Hematopoietic multipotent progenitor cell treated with erythropoietin and hydrocortisone succinate and interleukin-3 and kit ligand, for 4 days (in vitro differentiated cells): ENCODE data around the gene CCDC69.
"Not testable (repeated sequence)": the region's sequence is repeated elsewhere in the genome, so short reads cannot be mapped to it uniquely, and the experiment has no call there.

ENCODE experiments used
- DNase-seq: peaks from one replicate; pipeline ENCODE4 v3.0.0-alpha.2; 2015

The CCDC69 gene

DNA sequence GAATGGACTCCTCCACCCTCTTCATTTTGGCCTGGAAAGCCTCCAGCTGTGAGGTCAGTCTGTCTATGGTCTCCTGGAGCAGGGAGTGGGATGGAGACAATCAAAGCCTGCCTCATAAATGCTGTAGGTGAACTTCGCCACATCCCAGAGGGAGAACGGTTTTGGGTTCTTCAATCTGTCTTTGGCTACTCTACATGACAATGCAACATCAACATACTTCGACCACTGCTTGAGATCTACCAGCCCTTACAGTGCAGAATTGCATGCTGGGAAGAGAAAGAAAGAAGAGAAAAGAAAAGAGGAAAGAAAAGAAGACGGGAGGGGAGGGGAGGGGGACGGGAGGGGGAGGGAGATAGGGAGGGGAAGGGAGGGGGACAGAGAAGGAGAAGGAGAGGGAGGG is 37.8 kb downstream of the CCDC69 start:
- DNase-seq: no peak

DNA sequence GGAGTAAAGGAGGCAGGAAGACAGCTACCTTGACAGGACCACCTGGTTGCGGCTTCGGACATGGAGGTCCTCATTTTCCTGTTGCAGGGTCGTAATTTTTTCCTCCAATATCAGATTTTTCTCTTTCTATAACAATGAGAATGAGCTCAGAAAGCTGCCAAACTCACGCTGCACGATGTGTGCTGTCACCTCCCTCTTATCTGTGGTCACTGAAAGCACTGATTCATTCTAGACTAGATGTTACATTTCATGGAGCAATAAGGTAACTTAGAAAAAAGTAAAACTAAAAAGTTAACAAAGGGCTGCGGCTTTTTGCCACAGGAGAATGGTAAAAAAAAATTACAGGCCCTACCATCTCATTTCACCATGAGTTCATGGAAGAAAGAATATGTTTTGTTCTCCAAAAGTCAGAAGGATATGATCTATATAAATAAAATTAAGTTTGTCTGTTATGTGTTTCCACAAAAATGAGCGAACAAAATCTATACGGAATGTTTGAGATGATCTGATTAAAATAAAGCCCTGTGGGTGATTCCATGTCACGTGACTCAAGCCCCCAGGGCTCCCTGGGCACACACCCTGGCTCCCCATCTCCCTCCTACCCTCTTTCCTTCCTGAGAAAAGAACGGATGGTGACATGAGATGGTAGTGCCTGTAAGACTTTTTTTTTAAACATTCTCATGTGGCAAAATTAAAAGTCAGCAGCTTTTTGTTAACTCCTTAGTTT is 39.4 kb downstream of the CCDC69 start:
- DNase-seq: no peak

DNA sequence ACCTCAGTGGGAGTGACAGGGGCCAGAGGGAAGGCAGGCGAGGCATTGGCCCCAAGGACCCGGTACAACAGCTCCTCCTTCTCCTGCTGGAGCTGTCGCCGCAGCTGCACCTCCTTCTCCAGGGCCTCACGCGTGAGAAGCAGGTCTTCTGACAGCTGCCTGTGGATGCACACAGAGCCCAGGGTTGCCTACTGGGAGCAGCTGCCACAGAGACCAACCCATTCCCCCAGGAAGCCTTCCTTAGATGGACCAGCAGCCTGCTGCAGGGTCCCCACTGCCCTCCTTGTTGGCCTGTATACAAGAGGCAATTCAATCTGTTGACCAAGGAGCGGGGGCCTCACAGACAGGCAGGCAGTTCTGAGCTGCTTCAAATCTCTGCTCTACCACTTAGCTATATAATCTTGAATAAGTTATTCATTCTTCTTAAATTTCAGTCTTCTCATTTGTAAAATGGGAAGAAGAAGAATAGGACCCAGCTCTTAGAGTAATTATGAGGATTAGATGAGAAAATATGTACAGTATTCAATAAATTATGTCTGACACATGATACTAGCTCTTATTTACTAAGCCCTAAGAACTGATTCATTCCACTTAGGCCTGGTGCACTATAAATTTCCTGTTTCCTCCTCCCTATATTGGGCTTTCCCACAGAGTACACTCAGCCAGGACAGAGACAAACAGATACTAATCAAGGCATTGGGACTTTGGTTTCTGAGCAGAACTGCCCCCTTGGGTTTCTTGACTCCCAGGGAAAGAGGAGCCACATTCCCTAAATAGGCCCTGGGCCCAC is 40.2 kb downstream of the CCDC69 start:
- no peak for DNase-seq

DNA sequence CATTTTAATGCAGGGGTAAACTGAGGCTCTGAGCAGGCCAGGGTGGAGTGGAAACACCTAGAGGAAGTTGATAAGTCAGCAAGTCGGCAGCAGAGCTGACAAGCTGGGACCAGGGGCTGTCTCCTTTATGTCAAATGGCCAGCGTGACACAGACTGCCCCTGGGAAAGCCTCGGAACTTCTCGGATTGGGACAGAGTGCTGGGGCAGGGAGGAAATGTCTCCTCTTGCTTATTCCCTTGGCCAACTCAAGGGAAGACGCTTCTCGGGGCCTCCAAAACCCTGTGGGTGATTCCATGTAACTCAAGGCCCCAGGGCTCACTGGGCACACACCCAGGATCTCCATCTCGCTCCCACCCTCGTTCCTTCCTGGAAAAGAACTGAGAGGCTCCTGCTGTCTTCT is 40.9 kb downstream of the CCDC69 start:
- DNase-seq: no peak

DNA sequence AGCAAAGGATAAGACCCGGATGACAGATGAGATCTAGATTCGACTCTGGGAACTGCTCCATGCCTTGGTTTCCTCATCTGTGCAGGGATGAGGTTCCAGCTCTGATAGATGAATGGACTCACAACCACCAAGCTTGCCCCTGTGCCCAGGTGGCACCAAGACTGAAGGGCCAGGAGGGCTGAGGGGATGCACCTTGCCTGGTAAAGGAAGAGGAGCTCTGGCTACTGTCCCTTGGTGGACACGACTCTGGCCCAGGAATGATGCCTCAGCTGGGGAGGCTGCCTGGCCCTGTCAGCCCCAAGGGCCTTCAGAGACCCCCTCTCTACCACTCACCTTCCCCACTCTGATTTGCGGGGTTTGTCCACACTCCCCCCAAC is 41.4 kb downstream of the CCDC69 start:
- no peak for DNase-seq

DNA sequence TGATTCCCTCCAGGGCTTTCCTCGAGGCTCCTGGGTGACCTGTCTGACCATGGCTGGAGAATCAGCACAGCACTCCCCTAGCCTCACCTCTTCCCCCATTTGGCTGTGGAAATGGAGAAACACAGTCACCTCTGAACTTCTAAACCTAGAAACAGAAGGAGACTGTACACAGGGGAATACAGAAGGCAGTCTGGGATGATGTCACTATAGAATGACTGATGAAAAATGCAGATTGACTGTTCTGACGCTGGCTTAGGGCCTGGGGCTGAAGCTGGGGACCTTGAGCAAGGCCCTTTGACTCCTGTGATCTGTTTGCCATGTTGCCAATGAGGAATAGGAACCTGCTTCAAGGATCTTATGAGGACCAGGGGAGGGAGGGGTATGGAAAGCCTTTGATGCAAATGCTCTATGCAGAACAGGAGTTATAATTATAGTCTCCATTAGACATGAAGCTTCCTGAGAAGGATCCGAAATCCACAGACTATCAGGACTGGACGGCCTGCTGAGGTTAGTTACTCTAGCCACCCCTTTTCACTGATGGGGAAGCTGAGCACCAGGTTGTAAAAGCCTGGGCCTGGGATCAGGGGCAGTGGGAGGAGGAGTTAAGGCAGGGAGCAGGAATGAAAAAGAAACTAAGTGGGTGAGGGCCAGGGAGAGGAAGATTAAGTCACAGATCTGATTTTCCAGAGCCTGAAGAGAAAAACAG is 41.9 kb downstream of the CCDC69 start:
- no peak for DNase-seq

DNA sequence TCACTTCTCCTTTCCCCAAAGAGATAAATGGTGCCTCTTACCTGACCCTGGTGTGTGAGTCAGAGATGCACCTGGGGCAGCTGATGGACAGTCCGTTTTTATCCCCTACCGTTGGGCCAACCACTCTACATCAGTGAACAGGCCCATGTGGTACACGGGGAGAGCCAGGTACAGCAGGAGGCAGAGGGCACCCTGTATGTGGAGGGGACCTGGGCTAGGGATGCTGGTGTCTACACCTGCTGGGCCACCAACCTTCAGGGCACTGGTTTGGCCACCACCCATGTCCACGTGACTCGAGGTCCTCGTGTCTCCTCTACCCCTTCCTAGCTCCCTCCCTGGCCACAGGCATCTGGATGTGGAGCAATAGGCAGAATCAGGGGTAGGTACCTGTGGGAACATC is 43.6 kb downstream of the CCDC69 start:
- no peak for DNase-seq

DNA sequence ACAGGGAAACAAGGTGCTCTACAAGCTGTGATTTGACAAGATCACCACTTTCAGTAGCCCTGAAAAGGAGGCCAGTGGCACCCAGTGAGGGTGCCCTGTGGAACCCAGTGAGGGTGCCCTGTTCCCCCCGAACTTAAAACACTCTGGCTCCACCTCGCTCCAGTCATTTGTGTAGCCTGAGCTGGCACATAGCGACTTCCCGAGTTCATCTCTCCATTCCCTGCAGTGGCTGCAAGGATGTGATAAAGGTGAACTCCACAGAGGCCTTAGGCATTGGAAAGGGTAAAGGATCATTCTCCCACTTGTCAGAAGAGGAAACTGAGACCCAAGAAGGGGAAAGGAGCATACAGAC is 44.4 kb downstream of the CCDC69 start:
- no peak for DNase-seq

DNA sequence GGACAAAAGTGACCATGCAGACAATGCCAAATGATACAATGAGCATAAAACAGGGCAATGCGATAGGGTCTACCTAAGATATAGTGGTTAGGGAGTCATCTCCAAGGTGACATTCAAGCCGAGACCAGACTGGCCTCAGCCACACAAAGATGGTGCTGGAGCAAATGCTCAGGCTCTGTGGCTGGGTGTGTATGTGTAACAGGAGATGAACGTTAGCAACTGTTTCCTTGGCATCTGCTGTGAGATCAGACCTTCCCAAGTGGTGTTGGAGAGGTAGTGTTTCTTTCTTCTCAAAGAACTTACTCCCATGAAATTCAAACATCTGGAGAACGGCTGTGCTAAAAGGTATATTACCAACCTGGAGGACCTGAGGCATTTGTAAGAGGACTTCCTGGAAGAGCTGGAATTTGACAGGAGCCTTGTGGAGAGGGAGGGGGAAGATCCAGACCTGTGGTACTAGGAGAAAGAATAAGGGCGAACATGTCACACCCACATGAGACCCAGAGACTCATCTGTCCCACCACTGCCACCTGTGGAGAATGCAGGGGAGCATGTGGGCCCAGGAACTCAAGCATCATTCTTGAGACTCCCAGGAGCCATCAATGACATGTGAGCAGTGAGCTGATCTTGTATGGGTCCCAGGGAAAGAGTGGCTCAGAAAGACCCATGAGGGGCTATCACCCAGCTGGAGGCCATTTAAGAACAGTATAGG is 45.0 kb downstream of the CCDC69 start:
- no peak for DNase-seq

DNA sequence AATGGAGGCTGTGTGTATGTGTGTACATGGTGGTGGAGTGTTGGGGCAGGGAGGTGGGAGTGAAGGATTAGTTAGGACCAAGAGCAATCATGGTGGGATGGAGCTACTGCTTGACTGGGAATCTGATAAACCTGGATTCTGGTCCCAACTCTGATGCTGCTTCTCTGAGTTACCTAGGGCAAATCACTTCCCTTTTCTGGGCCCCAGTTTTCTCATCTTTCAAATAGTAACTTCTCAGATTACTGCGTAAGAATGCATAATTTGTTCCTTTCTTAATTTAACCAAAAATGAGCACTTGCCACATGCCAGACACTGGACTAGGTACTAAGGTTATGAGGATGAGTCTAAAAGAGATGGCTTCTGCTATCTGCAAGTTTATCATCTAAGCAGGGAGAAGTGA is 45.5 kb downstream of the CCDC69 start:
- no peak for DNase-seq

DNA sequence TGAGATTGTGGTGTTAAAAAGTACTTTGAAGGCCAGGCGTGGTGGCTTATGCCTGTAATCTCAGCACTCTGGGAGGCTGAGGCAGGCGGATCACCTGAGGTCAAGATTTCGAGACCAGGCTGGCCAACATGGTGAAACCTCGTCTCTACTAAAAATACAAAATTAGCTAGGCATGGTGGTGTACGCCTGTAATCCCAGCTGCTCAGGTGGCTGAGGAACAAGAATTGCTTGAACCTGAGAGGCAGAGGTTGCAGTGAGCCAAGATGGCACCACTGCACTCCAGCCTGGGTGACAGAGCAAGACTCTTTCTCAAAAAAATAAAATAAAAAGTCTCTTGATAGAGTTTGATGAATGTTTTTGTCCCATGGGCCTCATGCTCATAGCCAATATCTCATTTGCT is 47.6 kb downstream of the CCDC69 start:
- DNase-seq: not testable (repeated sequence)

DNA sequence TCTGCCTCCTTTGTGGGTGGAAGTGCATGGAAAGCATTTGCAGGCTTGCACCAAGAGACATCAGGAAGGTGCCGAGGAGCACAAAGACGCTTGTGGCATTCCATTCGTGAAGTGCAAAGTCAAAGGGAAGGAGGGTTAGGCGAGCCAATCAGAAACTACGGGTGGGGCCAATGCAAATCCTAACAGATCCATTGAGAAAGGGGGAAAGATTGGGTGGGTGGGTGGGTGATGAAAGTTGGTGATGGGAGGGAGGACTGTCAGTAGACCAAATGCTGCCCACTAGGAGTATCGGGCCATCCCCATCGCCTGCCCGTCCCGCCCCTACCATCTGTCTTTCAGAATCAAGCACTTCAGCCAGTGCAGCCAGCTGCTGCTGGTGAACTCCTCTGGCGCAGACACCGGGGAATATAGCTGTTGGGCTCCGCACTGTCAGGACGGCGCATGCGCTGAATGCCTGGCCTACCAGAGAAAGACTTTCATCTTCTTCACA is 49.2 kb downstream of the CCDC69 start:
- no peak for DNase-seq

DNA sequence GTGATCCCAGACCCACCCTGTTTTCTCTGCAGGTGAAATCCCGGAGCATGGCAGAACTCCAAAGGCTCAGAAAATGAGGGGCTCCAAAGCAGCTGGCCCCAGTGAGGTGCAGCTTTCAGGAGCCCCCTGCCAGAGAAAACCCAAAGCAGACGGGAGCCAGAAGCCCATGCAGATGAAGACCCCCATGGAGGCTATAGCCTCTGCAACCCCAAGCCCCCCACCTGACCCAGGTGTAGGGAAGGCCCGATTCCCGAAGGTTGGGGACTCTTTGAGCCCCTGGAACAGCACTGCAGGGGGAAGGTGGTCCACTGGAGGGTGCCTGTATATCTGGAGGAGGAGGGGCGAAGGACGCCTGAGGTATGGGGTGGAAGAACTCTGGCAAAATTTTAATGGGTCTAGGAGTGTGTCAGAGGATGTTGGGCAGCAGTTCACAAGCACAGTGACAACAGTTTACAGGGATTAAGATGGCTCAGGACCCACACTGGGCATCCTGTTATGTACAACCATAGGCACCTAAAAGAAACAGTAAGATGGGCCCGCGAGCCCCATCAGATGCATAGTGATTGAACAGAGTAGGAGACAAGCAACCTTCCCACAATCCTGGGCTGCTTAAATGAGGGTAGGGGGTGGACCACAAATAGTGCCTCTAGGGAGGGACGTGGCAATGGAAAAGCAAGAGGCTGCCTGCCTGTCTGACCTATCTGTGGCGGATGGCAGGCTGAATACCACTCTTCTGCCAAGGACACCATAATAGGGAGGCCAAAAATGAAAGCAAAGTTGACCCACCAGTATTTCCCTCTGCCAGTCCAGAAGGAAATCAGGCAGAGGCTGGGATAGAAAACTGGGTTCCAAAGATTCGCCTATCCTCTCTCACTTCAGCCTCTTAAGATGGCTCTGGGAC is 49.9 kb downstream of the CCDC69 start:
- no peak for DNase-seq

DNA sequence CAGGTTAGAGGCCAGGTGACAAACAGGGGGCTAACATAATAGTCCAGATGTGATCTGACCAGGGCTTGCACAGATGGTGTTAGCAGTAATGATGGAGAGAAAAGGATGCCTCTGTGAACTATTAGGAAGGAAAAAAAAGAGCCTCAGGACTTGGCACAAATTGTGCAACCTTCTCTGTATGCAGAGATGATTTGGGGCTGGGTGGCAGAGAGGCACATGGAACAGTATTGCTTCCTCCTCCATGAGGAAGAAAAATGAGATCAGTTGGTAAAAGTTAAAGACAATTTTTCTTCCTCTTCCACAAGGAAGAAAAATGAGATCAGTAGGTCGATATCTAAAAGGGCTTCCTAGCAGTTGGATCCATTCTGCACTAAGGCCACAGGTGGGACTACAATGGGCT is 52.4 kb downstream of the CCDC69 start:
- peak; percentile 19 for DNase-seq

DNA sequence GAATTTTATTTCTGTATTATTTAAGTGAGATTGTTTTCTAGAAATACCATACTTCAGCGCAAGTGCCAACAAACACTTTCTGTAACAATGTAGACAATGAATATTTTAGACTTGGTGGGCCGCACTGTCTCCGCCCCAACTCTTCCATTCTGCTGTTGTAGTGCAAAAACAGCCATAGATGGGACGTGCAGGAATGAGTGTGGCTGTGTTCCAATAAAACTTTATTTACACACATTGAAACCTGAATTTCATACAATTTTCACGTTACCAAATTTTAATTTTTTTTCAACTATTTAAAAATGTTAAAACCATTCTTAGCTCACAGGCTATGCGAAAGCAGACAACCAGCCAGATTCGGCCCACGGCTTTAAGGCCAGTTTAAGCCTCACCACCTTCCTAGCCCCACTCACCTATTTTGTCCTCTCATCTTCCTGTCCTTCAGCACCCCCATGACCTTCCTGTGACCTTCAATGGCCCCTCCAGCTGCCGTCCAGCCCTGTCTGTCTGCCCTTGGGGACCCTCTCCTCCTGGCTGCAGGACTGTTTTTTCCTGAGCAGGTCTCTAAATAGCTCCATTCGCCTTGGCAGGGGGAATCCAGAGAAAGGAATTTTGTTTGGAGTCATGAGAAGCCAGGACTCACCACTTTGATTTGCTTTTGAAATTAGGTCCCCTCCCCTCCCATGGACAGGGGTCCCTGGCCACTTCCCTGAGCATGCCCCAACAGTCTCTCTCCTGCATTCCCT is 55.1 kb downstream of the CCDC69 start:
- DNase-seq: no peak

DNA sequence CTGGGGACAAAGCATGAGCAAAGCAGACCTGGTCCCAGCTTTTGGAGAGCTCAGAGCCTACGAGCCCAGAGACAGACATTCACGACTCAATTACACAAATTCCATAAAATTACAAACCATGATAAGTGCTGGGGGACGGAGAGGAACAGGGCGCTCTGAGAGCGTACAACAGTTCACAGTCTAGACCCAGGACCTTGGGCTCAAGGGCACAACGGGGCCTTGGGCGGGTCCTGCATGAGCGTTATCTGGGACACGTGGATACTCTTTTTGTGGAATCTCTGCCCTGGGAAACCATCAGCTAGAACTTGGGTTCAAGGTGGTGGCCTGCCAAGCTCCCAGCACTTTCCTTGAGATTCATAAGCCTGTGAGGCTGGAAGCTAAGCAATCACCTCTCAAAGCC is 56.9 kb downstream of the CCDC69 start:
- no peak for DNase-seq

DNA sequence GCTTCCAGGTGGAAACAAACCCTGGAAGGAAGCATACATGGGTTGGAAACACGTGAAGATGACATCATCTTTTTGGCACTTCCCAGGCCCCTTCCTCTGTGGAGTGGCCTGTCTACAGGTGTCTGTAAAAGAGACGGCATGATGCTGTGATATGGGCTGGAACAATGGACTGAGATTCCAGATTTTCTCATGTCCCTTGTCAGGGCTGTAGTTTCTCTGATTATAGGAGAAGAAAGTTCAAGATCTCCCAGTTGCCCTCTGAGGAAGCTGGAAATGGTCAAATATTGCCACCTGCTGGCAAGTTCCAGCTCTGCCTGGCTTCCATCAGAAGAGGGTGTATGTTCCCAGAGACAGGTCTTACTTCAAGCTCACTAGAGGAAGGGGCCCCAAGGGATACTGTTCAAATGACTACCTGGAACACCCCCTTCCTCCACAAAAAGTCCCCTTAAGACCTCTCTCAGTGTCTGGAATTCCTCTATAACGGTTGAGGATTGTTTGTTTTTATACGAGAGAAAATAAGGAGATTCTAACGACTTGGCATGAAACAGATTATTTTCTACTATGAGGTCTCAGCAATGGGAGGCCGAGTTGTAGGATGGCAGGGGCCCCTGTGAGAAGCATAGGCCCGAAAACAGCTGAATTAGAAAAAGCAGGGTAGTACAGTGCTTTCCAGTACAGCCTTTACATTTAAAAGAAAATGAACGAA is 59.1 kb downstream of the CCDC69 start:
- DNase-seq: peak; percentile 91

DNA sequence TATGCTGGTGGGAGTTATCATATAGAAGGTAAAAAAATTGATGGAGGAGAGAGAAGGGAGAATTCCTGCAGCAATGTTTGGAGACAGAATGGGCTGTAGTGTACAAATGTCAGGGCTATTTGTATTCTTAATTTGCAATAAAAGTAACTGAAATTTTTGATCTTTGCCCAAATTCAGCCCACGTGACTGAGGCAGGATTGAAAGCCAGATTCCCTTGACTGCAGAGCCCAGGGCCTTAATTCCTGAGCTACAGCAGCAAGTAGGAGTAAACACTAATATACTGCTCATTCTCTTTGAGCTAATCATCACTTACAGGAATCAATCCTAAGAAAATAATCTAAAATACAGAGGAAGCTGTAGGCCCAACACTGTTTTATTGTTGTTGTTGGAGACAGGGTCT is 61.1 kb downstream of the CCDC69 start:
- DNase-seq: no peak

DNA sequence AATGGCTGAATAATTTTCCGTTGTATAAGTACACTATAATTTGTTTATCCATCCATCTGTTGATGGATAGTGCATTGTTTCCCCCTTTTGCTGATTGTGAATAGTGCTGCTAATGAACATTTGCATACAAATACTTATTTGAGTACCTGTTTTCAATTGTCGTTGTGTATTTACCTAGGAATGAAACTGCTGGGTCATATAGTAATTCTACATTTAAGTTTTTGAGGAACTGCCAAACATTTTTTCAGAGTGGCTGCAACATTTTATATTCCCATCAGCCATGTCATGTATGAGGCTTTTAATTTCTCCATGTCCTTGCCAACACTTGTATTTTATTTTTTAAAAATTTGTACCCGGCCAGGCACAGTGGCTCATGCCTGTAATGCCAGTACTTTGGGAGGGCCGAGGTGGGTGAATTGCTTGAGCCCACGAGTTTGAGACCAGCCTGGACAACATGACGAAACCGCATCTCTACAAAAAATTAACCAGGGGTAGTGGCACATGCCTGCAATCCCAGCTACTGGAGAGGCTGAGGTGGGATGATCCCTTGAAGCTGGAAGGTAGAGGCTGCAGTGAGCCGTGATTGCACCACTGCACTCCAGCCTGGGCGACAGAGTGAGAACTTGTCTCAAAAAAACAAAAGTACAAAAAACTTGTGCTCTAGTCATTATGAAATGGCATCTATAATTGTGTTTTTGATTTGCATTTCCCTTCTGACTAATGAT is 64.1 kb downstream of the CCDC69 start:
- no peak for DNase-seq

DNA sequence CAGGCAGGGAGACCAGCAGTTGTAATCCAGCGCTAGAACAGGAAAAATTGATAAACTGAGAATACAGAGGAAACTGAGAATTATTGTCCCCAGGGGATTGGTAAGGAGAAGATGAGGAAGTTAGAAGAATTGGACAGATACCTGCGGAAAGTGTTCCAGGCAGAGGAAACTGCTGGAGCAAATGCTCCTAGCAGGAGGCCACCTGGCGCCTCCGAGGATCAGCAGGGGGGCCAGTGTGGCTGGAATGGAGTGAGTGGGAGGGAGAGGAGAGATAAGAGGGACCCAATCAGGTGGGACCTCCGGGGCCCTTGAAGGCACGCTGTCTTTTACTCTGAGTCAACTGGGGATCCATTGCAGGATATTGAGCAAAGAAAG is 65.6 kb downstream of the CCDC69 start:
- DNase-seq: peak; percentile 37
